Fibroblast of pulmonary artery (primary cell): Measurements from ENCODE around the gene CSRP1.
"Not testable (repeated sequence)": the region's sequence is repeated elsewhere in the genome, so short reads cannot be mapped to it uniquely, and the experiment has no call there.

Experiments
- DNase-seq: peaks from one replicate; pipeline ENCODE4 v3.0.0-alpha.2; 2010; ENCODE audit warnings: low read depth
- H3K4me3 ChIP-seq: replicated peaks from 2 replicates; pipeline ENCODE4 v1.5.1; 2011; ENCODE audit warnings: low read depth, mild to moderate bottlenecking, control low read depth, low read length, moderate library complexity
- CTCF ChIP-seq: IDR thresholded peaks from 2 replicates; pipeline ENCODE4 v1.5.1; 2011; ENCODE audit warnings: mild to moderate bottlenecking, control low read depth, low read length, inconsistent platforms; ENCODE audit errors: missing control alignments

The CSRP1 gene

GRCh38 chr1:201531551-201532425, 24.9 kb upstream of the CSRP1 start:
- DNase-seq: no peak
- no peak overlapping the region for H3K4me3 ChIP-seq
- TF ChIP-seq CTCF: no peak

- DNase-seq: peak; percentile 88
- H3K4me3 ChIP-seq: no peak overlapping the region
- peak; percentile 94 for TF ChIP-seq CTCF
These were observed 24.0 kb upstream of the CSRP1 start for GRCh38 chr1:201530741-201531531.

- TF ChIP-seq CTCF: no peak
- DNase-seq: peak; percentile 37
- no peak overlapping the region for H3K4me3 ChIP-seq
These were observed 21.8 kb upstream of the CSRP1 start for GRCh38 chr1:201528631-201529252.

- DNase-seq: no peak
- TF ChIP-seq CTCF: no peak
- no peak overlapping the region for H3K4me3 ChIP-seq
These were observed 21.0 kb upstream of the CSRP1 start for GRCh38 chr1:201527879-201528278.

- DNase-seq: no peak
- no peak for TF ChIP-seq CTCF
- no peak overlapping the region for H3K4me3 ChIP-seq
These were observed 18.4 kb upstream of the CSRP1 start for GRCh38 chr1:201525193-201525778.

GRCh38 chr1:201520046-201520575, 13.2 kb upstream of the CSRP1 start:
- H3K4me3 ChIP-seq, DNase-seq: not testable (repeated sequence)
